HG03097 (cell line): ENCODE measurements around the gene NR1D1.
A peak's percentile ranks its signal among the peaks of the same experiment; 100 is the strongest.

Experiments used
- ATAC-seq: cut with Tn5 transposase; IDR thresholded peaks from one replicate; pipeline ENCODE4 v1.9.1; 2021; ENCODE audit not compliant: unreplicated experiment, low FRiP score

Gene NR1D1

DNA sequence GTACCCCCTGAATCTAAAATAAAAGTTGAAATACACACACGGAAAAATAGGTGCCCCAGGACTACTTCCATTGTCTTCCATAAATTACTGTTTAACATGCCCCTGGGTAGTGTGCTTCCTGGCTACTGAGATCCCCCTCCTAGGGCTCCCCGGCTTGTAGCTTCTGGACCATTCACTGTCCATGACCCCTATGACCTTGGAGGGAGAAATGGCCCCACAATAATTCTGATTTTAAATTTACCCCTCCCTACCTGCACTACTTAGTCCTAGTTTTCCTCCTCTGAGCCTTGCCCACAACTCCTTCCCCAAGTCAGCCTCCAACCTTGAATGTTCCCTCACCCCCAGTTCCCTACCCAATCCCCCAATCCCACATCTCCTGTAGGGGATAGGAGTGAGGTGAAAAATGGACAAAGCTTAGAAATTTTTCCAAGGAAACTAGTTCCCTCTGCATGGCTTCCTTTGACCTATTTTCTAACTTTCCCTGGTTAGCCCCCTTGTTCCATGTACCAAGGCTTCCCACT is 11.9 kb upstream of the NR1D1 start:
- ATAC-seq, result no peak

DNA sequence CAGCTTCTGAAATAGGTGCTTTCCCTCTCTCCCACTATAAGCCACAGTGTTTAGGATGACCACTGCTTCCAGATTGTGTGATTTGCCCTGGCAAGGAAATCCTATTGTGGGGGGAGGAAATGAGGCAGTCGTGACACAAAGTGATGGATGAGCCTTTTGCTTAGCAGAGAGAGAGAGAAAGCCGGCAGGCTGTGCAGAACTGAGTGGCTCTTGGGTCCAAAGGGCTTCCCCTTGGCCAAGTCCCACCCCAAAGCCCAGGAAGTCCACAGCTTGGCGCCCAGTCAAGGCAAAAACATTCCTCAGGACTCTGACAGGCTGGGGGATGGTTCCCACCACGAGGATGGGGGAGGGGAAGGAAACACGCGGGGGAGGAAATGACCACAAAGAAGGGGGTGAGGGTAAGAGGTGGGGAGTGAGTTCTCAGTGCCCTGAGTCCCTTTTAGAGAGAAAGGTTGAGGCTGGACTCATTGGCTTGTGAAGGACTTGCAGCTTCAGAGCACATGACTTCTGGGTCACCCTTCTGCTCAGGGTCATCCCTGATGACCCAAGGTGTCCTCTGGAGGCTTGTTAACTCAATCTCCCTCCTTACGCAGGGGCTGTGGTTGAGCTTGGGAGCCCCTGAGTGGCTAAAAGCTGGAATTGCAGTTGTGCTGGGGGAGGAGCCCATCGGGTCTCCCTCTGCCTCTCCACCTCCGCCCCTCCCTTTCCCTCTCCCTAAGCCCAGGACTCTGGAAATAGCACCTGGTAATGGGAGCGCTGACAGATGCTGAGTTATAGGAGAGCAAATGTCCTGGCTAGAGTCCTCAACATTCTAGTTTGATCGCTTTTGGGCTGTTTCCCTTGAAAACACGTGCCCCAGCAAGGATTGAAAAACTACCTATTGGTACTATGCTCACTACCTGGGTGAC is 11.1 kb upstream of the NR1D1 start:
- peak; percentile 43 for ATAC-seq

DNA sequence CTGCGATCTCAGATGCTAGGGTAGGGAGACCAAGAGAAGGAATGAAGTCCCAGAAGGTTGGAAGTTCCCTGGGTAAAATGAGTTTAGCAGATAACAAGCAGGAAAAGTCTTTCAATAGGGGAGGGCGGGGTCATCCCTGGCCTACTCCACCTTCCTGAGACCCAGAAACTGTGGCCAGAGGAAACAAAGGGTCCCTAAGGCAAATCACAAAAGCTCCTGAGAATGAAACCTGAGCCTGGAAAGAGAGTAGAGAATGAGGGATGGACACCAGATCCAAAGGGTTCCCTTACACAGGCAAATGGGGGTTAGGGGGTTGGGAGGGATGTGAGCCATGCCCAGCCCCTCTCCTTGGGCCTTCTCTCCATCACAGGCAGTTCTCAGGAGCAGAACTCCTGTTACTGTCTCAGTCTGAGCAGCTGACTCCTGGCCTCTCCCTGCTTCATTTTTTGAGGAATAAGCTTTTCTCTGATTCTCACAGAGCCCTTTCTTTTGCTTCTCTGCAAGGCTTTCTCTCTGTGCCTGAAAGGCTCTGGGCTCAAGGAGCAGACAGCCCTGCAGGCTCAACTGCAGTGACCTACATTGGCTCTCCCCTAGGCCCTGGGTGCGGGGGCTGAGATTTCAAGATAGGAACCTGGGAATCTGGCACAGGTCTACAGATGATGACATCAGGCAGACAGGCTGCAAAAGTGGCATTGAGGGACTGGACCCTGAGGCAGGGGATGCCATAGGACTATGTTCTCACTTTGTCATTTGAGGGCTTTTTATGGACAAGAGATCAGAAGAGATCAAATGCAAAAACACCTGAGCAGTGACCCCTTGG is 9.8 kb upstream of the NR1D1 start:
- ATAC-seq, result no peak

DNA sequence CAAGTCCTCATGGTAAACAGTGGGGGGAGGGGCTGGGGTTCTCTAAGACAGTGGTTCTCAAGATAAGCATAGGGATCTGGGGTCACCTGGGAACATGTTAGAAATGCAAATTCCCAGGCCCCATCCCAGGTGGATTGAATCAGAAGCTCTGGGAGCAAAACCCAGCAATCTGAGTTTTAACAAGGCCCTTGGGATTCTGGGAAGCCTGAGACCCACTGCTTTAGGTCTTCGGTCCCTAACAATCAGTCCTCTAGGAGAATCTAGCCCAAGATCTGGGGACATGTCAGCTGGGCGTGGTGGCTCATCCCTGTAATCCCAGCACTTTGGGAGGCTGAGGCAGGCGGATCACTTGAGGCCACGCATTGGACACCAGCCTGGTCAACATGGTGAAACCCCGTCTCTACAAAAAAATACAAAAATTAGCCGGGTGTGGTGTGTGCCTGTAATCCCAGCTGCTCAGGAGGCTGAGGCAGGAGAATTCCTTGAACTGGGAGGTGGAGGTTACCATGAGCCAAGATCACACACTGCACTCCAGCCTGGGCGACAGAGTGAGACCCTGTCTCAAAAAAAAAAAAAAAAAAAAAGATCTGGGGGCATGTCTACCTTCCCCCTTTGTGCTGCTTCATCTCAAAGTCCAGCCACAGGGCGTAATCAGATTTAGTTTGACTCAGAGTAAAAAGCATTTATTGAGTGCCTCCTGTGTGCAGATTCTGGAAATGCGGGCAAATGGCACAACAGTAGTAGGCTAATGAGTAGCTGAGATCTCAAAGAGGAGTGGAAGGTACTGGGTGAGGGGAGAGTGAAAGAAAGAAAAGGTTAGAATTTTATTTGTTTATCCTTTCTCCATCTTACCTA is 8.8 kb upstream of the NR1D1 start:
- no peak for ATAC-seq

DNA sequence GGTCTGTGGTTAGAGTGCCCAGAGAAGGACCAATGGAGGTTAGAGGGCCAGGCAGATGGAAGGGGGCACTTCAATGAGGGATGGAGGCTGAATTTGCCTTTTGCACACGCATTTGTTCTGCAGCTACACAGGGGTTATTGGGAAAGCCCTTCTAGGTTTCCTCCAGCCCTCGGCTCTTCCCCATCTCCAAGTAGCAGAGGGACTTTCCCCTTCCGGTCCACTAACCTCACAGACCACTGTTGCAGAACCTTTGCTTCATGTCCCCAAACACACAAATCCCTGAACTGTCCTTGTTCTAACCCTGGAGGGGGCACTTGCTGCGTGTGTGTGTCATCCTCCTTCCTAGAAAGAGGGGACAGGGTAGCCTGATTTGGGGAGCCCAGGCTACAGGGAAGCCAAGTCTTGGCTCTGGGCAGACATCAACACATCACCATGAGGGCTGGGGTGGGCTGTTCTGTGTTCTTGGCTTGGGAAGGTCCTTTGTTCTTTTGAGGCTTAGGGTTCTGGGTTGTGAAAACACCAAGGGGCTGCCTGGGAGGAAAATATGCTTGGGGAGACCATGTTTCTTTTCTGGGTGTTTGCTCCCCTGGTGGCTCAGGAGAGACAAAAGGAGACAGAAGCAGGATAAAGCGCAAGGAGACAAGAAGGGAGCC is 7.3 kb upstream of the NR1D1 start:
- ATAC-seq, result no peak

DNA sequence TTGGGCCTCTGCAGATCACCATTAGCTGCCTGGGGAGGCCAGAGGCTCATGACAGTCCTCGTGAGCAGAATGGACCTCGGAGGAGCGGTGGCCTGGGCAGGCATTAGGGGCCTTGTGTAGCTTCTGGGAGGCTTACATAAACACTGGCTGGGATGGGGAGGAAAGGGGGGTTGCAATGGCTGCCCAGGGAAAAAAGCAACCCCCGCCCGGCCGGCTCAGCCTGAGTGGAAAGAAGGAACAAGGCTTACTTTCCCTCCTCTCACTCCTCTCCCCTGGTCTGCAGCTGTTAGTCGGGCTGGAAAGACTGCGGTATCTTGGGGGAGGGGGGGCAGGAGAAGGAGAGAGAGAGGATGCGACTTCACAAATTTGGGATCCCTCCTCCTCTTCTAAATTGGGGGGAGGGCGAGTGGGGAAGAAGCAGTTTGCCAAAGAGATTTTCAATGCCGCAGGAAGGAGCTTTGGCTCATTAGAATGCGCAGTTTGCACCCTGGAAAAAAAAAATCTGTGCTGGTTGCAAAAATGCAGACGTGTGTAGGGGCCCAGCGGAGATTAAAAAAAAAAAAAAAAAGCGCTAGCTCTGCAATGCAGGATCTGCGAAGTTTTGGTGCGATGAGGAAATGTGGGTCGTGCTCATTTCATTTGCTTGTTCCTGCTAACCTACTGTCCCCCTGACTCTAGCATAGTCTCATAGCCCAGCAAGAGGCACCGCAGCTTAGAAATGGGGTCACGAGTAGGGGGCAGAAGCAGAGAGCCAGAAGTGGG is 6.6 kb upstream of the NR1D1 start:
- ATAC-seq, result no peak

DNA sequence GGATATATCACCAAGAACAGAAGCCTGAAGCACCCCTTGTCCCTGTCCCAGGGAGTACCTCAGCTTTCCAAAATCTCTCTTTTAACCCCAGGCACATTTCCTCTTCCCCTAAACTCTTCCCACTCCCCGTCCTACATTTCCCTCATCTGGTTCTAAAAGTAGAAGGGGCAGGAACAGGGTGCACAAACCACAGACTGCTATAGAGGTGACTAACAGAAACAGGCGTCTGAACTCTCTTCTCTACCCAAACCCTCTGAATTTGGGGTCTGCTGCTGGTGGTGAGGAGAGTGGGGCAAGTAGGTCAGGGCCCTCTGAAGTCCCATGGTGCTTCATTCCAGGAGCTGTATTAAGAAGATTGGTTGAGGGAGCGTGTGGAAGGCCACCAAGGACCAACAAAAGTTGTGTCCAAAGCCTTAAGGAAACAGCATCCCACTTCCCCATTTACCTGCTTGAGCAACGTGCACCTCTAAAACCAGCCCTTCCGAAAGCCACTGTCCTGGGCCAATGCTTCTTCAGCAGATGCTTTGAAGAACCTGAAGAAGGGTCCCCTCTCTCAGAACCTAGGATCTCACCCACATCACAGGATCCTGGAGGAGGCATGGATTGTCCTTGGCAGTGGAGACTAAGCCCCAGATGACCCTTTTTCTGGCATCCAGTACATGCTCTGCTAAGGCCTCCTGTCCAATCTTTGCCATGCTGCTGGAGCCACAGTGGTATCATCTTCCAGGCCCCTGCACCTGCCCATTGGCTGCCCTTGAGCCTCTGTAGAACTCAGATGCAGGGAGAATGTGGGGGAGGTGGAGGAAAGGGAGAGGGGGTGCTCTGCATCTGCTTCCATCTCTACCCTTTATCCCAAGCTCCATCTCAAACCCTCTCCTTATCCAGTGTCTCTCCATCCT is 5.7 kb upstream of the NR1D1 start:
- no peak for ATAC-seq

DNA sequence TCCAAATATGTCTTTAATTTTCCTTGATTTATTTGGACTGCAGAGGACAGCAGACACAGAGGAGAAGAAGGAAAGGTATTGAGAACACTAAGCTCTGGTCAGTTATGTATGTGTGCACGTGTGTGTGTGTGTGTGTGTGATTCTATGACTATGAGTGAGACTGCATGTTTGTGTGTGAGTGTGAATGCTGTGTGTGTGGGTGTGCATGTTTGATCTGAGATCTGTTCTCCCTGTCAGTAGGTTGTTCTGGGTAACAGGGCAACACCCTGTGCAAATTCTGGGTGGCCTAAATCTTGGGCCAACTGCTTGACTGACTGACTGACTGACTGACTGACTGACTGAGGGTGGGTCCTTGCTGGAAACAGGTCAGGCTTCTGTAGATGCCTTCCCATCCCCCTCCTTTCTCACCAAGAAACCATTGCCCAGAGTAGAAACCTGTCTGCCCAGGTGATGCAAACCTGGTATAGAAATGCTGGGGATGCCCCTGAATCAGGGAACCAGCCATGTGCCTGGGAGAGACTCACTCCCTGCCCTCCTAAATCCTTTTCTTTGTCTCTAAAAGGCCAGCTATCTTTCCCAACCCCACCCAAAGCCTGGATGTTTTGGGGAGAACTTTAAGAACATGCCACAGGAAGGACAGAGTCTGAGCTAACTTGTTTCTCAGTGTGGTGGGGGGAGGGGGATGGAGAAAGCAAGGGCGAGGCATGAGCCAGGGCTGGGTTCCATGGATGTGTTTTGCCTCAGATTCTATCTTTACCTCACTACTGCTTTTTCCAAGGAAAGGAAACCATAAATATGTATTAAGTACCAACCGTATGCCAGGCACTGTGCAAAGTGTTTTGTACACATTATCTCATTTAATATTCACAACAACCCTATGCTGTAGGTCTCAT is 4.5 kb upstream of the NR1D1 start:
- no peak for ATAC-seq

DNA sequence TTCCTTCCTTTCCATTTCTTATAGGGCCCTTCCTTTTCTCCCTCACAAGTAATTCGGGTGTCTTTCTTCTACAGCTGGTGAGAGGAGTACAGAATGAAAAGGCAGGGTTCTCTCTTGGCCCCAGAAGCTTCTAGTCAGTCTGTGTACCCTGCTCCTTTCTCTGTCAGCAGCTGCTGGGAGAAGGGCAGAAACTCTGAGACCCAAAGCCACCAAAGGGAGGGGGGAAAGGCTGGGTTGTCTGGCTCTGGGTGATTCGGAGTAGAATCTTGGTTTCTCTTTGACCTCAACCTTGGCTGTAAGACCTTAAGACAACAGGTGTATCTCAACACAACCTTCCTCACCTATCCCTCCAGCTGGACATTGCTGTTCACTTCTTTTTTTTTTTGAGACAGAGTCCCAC is 3.3 kb upstream of the NR1D1 start:
- no peak for ATAC-seq

DNA sequence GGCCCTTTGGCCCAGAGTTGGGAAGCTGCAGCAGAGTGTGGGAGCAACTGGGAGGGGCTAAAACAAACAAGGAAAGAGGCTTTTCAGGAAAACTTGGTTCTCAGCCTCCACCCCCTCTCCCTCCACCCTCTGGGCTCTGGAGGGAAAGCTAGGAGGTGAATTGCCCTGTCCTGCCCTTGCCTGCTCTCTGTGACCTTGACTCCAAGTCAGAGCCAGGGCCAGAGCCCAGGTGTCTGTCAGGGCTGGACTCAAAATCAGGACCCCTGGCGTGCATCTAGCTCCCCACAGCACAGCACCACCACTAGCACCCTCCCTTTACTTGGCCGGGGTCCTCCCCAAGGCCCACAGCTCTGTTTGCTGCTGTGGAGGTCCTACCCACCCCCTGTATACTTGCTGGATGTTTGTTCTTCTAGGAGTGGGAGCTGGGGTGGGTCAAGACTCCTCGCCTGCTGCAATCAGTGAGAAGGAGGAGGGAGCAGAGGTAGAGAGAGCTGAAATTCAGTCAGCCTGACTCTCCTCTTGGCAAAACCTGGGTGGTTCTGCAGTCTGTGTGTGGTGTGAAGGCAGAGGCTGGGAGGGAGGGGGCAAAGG is 2.8 kb upstream of the NR1D1 start:
- ATAC-seq, result no peak

DNA sequence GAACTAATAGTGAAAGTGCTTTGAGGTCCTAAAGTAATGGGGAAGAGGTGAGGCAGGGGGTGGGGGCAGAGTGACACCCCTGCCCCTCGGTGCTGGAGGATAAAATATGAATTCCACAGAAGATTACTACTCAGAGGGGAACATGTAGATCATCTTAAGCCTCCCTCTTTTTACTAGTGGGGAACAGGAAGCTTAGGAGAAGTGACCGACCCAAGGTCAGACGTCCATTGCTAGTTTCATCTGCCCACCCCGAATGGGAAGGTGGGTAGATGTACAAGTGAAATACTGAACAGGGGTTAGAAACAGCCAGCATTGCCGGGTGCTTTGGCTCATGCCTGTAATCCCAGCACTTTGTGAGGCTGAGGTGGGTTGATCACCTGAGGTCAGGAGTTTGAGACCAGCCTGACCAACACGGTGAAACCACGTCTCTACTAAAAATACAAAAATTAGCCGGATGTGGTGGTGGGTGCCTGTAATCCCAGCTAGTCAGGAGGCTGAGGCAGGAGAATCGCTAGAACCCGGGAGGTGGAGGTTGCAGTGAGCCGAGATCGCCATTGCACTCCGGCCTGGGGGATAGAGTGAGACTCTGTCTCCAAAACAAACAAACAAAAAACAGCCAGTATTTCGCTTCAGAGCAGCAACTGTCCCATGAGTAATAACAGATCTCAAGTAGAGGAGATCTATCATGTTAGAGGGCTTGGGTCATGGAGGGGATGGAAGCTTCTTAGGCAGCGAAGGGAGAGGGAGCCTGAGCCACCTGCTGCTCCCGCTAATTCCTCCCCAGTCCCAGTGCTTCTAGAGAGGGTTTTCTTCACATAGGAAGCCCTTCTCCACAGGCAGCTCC is 1.2 kb upstream of the NR1D1 start:
- ATAC-seq, result no peak

DNA sequence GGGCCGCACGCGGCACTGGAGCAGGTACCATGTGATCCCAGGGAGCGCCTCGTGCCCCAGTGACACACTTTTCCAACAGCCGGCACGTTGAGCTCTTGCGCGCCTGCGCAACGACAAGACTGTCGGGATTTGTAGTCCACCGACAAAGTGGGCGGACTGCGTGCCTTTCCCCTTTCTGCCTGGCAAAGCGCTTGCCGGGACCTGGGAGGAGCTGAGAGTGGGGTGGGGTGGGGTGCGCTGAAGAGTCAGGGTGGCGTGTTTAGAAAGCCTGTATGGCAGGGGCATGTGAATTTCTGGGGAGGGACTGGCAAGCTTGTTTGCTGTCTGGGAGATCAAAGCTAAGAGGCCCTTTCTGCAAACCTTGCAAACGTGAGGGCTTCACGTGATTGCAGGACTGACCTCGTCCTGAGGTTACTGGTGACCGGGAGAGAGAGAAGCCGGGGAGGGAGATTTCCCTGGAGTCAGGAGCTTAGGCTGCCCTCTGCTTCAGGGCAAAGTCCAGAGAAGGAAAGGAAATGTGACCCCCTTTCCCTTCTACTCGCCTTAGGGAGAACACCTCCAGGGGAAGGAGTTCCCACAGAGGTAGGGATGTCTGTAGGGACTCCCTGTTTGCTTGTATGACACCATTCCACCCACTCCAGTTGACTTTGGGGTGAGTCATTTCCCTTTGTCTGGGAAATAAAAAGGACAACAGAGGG is 429 bp upstream of the NR1D1 start:
- no peak for ATAC-seq

DNA sequence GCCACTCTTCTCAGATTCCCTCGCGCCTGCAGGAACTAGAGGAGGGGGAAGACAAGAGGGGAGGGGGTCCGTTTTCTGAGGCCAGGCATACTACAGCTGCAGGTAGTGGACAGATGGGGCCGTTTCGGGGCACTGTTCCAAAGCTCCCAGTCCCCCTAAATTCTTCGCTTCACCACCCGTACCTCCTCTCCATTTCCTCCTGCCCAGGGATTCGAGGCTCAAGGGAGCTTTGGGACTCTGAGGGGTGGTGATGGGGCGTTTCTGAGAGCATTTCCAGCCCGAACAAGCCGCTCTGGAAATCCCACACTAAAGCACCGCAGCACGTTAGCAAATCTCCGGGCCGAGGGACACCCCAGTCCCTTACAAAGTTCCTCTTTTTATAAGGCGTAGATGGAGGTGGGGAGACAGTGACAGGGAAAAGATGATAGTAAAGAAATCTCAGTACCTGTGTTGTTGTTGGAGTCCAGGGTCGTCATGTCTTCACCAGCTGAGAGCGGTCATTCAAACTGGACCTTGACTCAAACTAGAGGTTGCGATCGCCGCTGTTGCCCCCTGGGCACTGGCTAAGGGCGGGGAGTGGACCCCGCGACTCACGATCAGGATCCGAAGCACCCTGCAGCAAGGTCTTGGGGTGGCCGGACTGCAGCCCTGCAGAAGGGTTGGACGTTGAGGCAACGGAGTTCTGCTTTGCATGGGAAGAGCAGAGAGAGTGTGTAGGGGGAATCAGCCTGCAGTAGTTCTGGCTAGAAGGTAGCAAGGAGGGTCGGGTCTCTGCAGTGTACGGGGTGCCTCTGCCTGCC is 570 bp downstream of the NR1D1 start:
- no peak for ATAC-seq

DNA sequence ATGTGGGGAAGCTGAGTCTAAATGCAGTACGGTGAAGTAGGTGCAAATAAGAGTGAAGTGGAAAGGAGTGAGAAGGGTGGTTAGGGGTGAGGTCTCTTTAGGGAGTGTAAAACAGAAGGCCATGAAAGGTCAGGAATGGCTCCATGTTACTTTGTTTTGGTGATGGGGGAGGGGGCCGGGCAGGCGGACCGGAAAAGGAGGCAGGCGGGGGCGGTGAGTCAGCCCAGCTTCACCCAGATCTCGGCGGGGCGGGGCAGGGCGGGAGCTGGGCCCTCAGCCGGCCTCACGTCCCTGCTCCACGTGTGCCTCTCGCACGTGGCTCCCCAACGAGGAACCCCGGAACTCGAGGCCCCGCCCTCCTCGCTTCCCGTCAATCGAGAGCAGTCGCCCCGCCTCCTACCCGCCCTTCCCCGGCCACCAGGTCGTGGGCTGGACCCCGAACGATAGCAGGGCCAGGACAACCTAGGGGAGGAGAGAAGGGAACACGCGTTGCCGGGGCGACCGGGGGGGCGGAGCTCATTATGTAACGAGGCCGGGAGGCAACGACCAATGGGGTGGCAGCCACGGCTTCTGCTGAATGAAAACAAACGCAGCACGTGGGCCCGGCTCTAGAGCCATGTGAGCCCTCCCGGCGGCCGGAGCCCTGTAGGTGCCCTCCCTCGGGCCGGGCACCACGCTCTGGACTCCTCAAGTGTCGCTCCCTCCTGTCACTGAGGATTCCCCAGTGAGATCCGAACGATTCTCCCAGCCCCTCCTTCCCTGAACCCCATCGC is 1.4 kb downstream of the NR1D1 start:
- peak; percentile 52 for ATAC-seq
